Measurements from ENCODE around the gene CD209. TPM values are rescaled to one million over a fixed set of nuclear protein-coding genes. Genes with fewer than 3 reads are reported as not detected.

Gene CD209
- polyA plus RNA-seq, 4 donors, result 0.87 to 6.0 (median 1.7) TPM

Other genes with a start within 250 kb of the CD209 start
- gene ZNF358, start 231.4 kb downstream of the CD209 start, polyA plus RNA-seq (ENCODE audit: insufficient read length in 4 of 4), result 10 to 100 TPM; 35.7 to 71.8 (median 40.8) TPM
- 10 to 100 TPM; 13.1 to 22.4 (median 17.7) TPM for gene MCOLN1, start 224.9 kb downstream of the CD209 start, polyA plus RNA-seq (ENCODE audit: insufficient read length in 4 of 4)
- gene PNPLA6, start 211.8 kb downstream of the CD209 start, polyA plus RNA-seq (ENCODE audit: insufficient read length in 4 of 4), result 10 to 100 TPM; 25.2 to 53.3 (median 38.7) TPM
- gene CAMSAP3, start 151.7 kb downstream of the CD209 start, polyA plus RNA-seq (ENCODE audit: insufficient read length in 4 of 4), result 10 to 100 TPM in 3 of 4 donors, 1 to 10 TPM in 1; 1.6 to 27.7 (median 13.2) TPM
- 10 to 100 TPM; 28.8 to 47.5 (median 31.1) TPM for gene XAB2, start 118.0 kb downstream of the CD209 start, polyA plus RNA-seq (ENCODE audit: insufficient read length in 4 of 4)
- gene PET100, start 117.7 kb downstream of the CD209 start, polyA plus RNA-seq (ENCODE audit: insufficient read length in 4 of 4), result 100 to 1,000 TPM in 3 of 4 donors, 10 to 100 TPM in 1; 86.2 to 126 (median 114) TPM
- gene PCP2, start 113.8 kb downstream of the CD209 start, polyA plus RNA-seq (ENCODE audit: insufficient read length in 4 of 4), result 1 to 10 TPM in 2 of 4 donors, under 1 TPM in 1, not detected in 1; 0.43 to 2.8 (median 1.3) TPM
- gene STXBP2, start 110.4 kb downstream of the CD209 start, polyA plus RNA-seq (ENCODE audit: insufficient read length in 4 of 4), result 10 to 100 TPM; 11.6 to 84.1 (median 63.4) TPM
- 1 to 10 TPM in 3 of 4 donors, under 1 TPM in 1; 0.54 to 3.0 (median 1.6) TPM for gene RETN, start 78.5 kb downstream of the CD209 start, polyA plus RNA-seq (ENCODE audit: insufficient read length in 4 of 4)
- under 1 TPM; 0.13 to 0.31 (median 0.24) TPM for gene MCEMP1, start 70.4 kb downstream of the CD209 start, polyA plus RNA-seq (ENCODE audit: insufficient read length in 4 of 4)
- 10 to 100 TPM; 34.1 to 65.4 (median 41.0) TPM for gene TRAPPC5, start 66.7 kb downstream of the CD209 start, polyA plus RNA-seq (ENCODE audit: insufficient read length in 4 of 4)
- 1 to 10 TPM in 1 of 4 donors, under 1 TPM in 3; 0.19 to 1.2 (median 0.36) TPM for gene FCER2, start 45.4 kb downstream of the CD209 start, polyA plus RNA-seq (ENCODE audit: insufficient read length in 4 of 4)
- gene CLEC4G, start 15.4 kb downstream of the CD209 start, polyA plus RNA-seq (ENCODE audit: insufficient read length in 4 of 4), result under 1 TPM in 1 of 4 donors, not detected in 3; 0.31 TPM
- 1 to 10 TPM in 3 of 4 donors, under 1 TPM in 1; 0.08 to 3.0 (median 2.1) TPM for gene CLEC4M, start 15.7 kb upstream of the CD209 start, polyA plus RNA-seq (ENCODE audit: insufficient read length in 4 of 4)
- gene EVI5L, start 82.7 kb upstream of the CD209 start, polyA plus RNA-seq (ENCODE audit: insufficient read length in 4 of 4), result 10 to 100 TPM; 14.0 to 18.7 (median 16.1) TPM
- gene PRR36, start 126.9 kb upstream of the CD209 start, polyA plus RNA-seq (ENCODE audit: insufficient read length in 4 of 4), result 1 to 10 TPM; 3.5 to 9.9 (median 6.8) TPM
- gene LRRC8E, start 141.0 kb upstream of the CD209 start, polyA plus RNA-seq (ENCODE audit: insufficient read length in 4 of 4), result 1 to 10 TPM in 3 of 4 donors, under 1 TPM in 1; 0.46 to 3.2 (median 2.1) TPM
- 10 to 100 TPM; 20.8 to 41.9 (median 24.8) TPM for gene MAP2K7, start 156.3 kb upstream of the CD209 start, polyA plus RNA-seq (ENCODE audit: insufficient read length in 4 of 4)
- under 1 TPM in 3 of 4 donors, not detected in 1; 0.24 to 0.60 (median 0.59) TPM for gene TGFBR3L, start 167.3 kb upstream of the CD209 start, polyA plus RNA-seq (ENCODE audit: insufficient read length in 4 of 4)
- 10 to 100 TPM; 13.6 to 20.9 (median 16.1) TPM for gene SNAPC2, start 172.8 kb upstream of the CD209 start, polyA plus RNA-seq (ENCODE audit: insufficient read length in 4 of 4)
- 10 to 100 TPM; 11.6 to 34.1 (median 13.9) TPM for gene CTXN1, start 178.6 kb upstream of the CD209 start, polyA plus RNA-seq (ENCODE audit: insufficient read length in 4 of 4)
- gene TIMM44, start 196.1 kb upstream of the CD209 start, polyA plus RNA-seq (ENCODE audit: insufficient read length in 4 of 4), result 10 to 100 TPM; 31.1 to 61.0 (median 42.3) TPM